ENCODE data around the gene CYB561D1. TPM values are rescaled to one million over a fixed set of nuclear protein-coding genes. Genes with fewer than 3 reads are reported as not detected.
A peak's percentile ranks its signal among the peaks of the same experiment; 100 is the strongest.

Gene CYB561D1
- total and polyA plus RNA-seq, 2 of the 13 experiments (the other 11 are each of a cell fraction or from before 2014, with no cell fraction given): 3.9 to 4.1 TPM

DNA sequence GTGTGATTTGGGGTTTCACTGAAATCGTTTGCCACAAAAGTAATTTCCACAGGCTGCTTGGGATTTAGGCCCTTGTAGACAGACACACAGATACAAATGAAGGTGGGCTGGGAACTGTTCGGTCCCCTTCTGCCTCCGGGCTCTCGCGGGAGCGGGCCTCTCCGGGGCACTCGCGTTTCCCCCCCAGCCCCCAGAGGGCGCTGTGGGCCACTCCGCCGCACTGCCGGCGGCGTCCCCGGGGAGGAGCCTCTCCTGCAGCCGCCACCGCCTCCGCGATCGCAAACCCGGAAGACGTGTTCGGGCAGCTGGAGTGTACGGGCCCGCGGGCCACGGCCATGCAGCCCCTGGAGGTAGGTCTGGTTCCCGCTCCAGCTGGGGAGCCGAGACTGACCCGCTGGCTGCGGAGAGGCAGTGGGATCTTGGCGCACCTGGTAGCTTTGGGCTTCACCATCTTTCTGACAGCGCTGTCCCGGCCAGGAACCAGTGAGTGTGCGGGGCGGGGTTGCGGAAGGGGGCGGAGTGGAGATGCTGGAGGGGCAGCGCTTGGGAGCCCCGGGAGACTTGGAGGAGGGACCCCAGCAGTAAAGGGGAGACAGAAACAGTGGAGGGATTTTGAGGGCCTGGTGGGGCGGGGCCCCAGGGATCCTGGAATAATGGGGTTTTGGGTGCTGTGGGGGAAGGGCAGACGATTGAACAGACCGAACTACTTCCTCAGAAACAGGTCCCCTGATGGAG lies at the start of gene CYB561D1 (continued):
- peak; percentile 42; the same call in 1 of the 2 replicates for TF ChIP-seq ARID5B (CRISPR knock-in tag; IDR thresholded peaks at IDR 0.05)
- peak; percentile 60; the same call in 1 of the 2 replicates for TF ChIP-seq ZNF383 (CRISPR knock-in tag; IDR thresholded peaks at IDR 0.05; ENCODE audit: borderline replicate concordance)
- no peak; the same call in 1 of the 2 replicates for TF ChIP-seq ZNF224 (CRISPR knock-in tag; IDR thresholded peaks at IDR 0.05)
- peak; percentile 57; the same call in 1 of the 2 replicates for TF ChIP-seq YEATS2 (CRISPR knock-in tag; IDR thresholded peaks at IDR 0.05; ENCODE audit: borderline replicate concordance)
- no peak for TF ChIP-seq PHF5A (CRISPR knock-in tag; IDR thresholded peaks at IDR 0.05; ENCODE audit: low read depth, unreplicated experiment)
- no peak for TF ChIP-seq ZNF326 (CRISPR knock-in tag; IDR thresholded peaks at IDR 0.05; ENCODE audit: borderline replicate concordance)
- TF ChIP-seq, protein P1, sequence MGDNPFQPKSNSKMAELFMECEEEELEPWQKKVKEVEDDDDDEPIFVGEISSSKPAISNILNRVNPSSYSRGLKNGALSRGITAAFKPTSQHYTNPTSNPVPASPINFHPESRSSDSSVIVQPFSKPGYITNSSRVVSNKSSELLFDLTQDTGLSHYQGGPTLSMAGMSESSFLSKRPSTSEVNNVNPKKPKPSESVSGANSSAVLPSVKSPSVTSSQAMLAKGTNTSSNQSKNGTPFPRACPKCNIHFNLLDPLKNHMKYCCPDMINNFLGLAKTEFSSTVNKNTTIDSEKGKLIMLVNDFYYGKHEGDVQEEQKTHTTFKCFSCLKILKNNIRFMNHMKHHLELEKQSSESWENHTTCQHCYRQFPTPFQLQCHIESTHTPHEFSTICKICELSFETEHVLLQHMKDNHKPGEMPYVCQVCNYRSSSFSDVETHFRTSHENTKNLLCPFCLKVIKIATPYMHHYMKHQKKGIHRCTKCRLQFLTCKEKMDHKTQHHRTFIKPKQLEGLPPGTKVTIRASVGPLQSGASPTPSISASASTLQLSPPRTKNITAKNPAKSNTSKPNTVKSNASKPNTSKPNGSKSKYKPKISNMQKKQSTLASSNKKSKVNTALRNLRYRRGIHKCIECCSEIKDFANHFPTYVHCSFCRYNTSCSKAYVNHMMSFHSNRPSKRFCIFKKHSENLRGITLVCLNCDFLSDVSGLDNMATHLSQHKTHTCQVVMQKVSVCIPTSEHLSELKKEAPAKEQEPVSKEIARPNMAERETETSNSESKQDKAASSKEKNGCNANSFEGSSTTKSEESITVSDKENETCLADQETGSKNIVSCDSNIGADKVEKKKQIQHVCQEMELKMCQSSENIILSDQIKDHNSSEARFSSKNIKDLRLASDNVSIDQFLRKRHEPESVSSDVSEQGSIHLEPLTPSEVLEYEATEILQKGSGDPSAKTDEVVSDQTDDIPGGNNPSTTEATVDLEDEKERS (CRISPR knock-in tag; IDR thresholded peaks at IDR 0.05): peak; percentile 86; the same call in 1 of the 2 replicates
- peak; percentile 78; the same call in 1 of the 2 replicates for TF ChIP-seq CBX5 (CRISPR knock-in tag; IDR thresholded peaks at IDR 0.05; ENCODE audit: borderline replicate concordance)
- no peak for TF ChIP-seq ZBTB40 (IDR thresholded peaks at IDR 0.05)
- TF ChIP-seq ZBTB40 (CRISPR knock-in tag; IDR thresholded peaks at IDR 0.05): peak; percentile 88
- TF ChIP-seq DR1 (CRISPR knock-in tag; IDR thresholded peaks at IDR 0.05): 0 out of 2 replicates have a peak, but pooled peaks have one; percentile 52
- peak; percentile 37; the same call in 1 of the 2 replicates for TF ChIP-seq ZMYM2 (CRISPR knock-in tag; IDR thresholded peaks at IDR 0.05)
